Right renal cortex interstitium (tissue), 3 donors: ENCODE measurements around the gene TAL1. TPM values are rescaled to one million over a fixed set of nuclear protein-coding genes. Genes with fewer than 3 reads are reported as not detected.
A peak's percentile ranks its signal among the peaks of the same experiment; 100 is the strongest.
"Not testable (repeated sequence)": the region's sequence is repeated elsewhere in the genome, so short reads cannot be mapped to it uniquely, and the experiment has no call there.

Experiments used
- DNase-seq, 3 donors: peaks; one replicate each; pipeline ENCODE4 v3.0.0-alpha.2; 2013; ENCODE audit warnings: low read depth in 3 of 3, low spot score in 2 of 3
- polyA plus RNA-seq, 3 donors: library from polyadenylated mRNA; unstranded; fragments of 120-200 nt; gene quantifications; one replicate each; pipeline ENCODE4 v1.2.1, GENCODE V29; 2013; ENCODE audit not compliant: insufficient read length in 3 of 3

Gene TAL1
- polyA plus RNA-seq, result 1 to 10 TPM; 3.9 to 4.9 (median 4.1) TPM

- DNase-seq, result no peak
Measured at GRCh38 chr1:47232187-47232874, at the start of gene TAL1. TAL1 (minus strand) TSS chr1:47232225; CDS start chr1:47225888, 6,337 bp downstream.

- no peak for DNase-seq
Measured at GRCh38 chr1:47280142-47280541, 48.1 kb upstream of the TAL1 start.

GRCh38 chr1:47276850-47277249, 44.8 kb upstream of the TAL1 start:
- DNase-seq, result no peak

- not testable (repeated sequence) for DNase-seq
Measured at GRCh38 chr1:47275811-47276210, 43.8 kb upstream of the TAL1 start.

- DNase-seq, result not testable (repeated sequence)
Measured at GRCh38 chr1:47265529-47265928, 33.5 kb upstream of the TAL1 start.

GRCh38 chr1:47262787-47263413, 30.9 kb upstream of the TAL1 start:
- peak in 1 of 3 donors; percentile 6 for DNase-seq

- no peak for DNase-seq
Measured at GRCh38 chr1:47257224-47257623, 25.2 kb upstream of the TAL1 start.

GRCh38 chr1:47252795-47253194, 20.8 kb upstream of the TAL1 start:
- DNase-seq, result no peak

GRCh38 chr1:47252369-47252768, 20.3 kb upstream of the TAL1 start:
- no peak for DNase-seq

- DNase-seq, result no peak
Measured at GRCh38 chr1:47249755-47250154, 17.7 kb upstream of the TAL1 start.

GRCh38 chr1:47244339-47244862, 12.4 kb upstream of the TAL1 start:
- DNase-seq, result no peak

- DNase-seq, result no peak
Measured at GRCh38 chr1:47243910-47244309, 11.9 kb upstream of the TAL1 start.

- DNase-seq, result no peak
Measured at GRCh38 chr1:47241114-47242113, 9.4 kb upstream of the TAL1 start.

GRCh38 chr1:47238935-47239592, 7.0 kb upstream of the TAL1 start:
- DNase-seq, result no peak

GRCh38 chr1:47235806-47236205, 3.8 kb upstream of the TAL1 start:
- DNase-seq, result no peak

GRCh38 chr1:47235241-47235681, 3.2 kb upstream of the TAL1 start:
- no peak for DNase-seq

- no peak for DNase-seq
Measured at GRCh38 chr1:47233186-47233585, 1.2 kb upstream of the TAL1 start.

- no peak for DNase-seq
Measured at GRCh38 chr1:47231301-47232186, 481 bp downstream of the TAL1 start.

- no peak for DNase-seq
Measured at GRCh38 chr1:47230692-47231300, 1.2 kb downstream of the TAL1 start.
